Measurements from ENCODE around the gene EPHB1.

GRCh38 chr3:134978658-134979057, 183.6 kb downstream of the EPHB1 start:
- TF ChIP-seq CTCF (IDR thresholded peaks at IDR 0.05; ENCODE audit: low read depth, low read length, missing input control) (no peak), YY1 (IDR thresholded peaks at IDR 0.05) (no peak), GABPA (IDR thresholded peaks at IDR 0.05 in 1 of 2, conservative IDR thresholded peaks at IDR 0.05 in 1 of 2) (no peak), JUND (IDR thresholded peaks at IDR 0.05) (no peak), RXRA (IDR thresholded peaks at IDR 0.05) (no peak), EGR1 (IDR thresholded peaks at IDR 0.05; ENCODE audit: low read depth in 2 of 2) (no peak), NR2F2 (IDR thresholded peaks at IDR 0.05) (no peak)
- TF ChIP-seq, protein P1, sequence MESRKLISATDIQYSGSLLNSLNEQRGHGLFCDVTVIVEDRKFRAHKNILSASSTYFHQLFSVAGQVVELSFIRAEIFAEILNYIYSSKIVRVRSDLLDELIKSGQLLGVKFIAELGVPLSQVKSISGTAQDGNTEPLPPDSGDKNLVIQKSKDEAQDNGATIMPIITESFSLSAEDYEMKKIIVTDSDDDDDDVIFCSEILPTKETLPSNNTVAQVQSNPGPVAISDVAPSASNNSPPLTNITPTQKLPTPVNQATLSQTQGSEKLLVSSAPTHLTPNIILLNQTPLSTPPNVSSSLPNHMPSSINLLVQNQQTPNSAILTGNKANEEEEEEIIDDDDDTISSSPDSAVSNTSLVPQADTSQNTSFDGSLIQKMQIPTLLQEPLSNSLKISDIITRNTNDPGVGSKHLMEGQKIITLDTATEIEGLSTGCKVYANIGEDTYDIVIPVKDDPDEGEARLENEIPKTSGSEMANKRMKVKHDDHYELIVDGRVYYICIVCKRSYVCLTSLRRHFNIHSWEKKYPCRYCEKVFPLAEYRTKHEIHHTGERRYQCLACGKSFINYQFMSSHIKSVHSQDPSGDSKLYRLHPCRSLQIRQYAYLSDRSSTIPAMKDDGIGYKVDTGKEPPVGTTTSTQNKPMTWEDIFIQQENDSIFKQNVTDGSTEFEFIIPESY (IDR thresholded peaks at IDR 0.05): no peak
- TF ChIP-seq, protein P2, sequence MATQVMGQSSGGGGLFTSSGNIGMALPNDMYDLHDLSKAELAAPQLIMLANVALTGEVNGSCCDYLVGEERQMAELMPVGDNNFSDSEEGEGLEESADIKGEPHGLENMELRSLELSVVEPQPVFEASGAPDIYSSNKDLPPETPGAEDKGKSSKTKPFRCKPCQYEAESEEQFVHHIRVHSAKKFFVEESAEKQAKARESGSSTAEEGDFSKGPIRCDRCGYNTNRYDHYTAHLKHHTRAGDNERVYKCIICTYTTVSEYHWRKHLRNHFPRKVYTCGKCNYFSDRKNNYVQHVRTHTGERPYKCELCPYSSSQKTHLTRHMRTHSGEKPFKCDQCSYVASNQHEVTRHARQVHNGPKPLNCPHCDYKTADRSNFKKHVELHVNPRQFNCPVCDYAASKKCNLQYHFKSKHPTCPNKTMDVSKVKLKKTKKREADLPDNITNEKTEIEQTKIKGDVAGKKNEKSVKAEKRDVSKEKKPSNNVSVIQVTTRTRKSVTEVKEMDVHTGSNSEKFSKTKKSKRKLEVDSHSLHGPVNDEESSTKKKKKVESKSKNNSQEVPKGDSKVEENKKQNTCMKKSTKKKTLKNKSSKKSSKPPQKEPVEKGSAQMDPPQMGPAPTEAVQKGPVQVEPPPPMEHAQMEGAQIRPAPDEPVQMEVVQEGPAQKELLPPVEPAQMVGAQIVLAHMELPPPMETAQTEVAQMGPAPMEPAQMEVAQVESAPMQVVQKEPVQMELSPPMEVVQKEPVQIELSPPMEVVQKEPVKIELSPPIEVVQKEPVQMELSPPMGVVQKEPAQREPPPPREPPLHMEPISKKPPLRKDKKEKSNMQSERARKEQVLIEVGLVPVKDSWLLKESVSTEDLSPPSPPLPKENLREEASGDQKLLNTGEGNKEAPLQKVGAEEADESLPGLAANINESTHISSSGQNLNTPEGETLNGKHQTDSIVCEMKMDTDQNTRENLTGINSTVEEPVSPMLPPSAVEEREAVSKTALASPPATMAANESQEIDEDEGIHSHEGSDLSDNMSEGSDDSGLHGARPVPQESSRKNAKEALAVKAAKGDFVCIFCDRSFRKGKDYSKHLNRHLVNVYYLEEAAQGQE (IDR thresholded peaks at IDR 0.05): no peak
- TF ChIP-seq, protein P3, sequence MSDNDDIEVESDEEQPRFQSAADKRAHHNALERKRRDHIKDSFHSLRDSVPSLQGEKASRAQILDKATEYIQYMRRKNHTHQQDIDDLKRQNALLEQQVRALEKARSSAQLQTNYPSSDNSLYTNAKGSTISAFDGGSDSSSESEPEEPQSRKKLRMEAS (IDR thresholded peaks at IDR 0.05): no peak
- TF ChIP-seq, protein P4, sequence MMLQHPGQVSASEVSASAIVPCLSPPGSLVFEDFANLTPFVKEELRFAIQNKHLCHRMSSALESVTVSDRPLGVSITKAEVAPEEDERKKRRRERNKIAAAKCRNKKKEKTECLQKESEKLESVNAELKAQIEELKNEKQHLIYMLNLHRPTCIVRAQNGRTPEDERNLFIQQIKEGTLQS (IDR thresholded peaks at IDR 0.05): no peak
